Heart right ventricle (tissue), 16 donors: ENCODE data around the gene RUVBL1. TPM values are rescaled to one million over a fixed set of nuclear protein-coding genes. Genes with fewer than 3 reads are reported as not detected.
A peak's percentile ranks its signal among the peaks of the same experiment; 100 is the strongest.

ENCODE experiments used
- ATAC-seq, 8 donors: fragments of 200-7000 bp; cut with Tn5 transposase; one replicate each; pipeline ENCODE4 v1.9.1; 2020; ENCODE audit warnings: mild to moderate bottlenecking in 8 of 8, moderate library complexity in 8 of 8, moderate number of reproducible peaks in 1 of 8
- DNase-seq, 2 donors: peaks; one replicate each; pipeline ENCODE4 v3.0.0-alpha.2; 2020
- H3K27ac ChIP-seq, 10 donors: fragments of 200-600 bp; sonication (generic) in 2 of 10; one replicate each; pipeline versions ENCODE4 v1.5.0 to v1.8.0; 2020 to 2022; ENCODE audit warnings: mild to moderate bottlenecking in 3 of 10
- H3K27me3 ChIP-seq, 7 donors: fragments of 200-600 bp; one replicate each; pipeline ENCODE4 v1.8.0; 2021 to 2022; ENCODE audit warnings: mild to moderate bottlenecking in 2 of 7
- H3K36me3 ChIP-seq, 9 donors: fragments of 200-600 bp; sonication (generic) in 1 of 9; one replicate each; pipeline versions ENCODE4 v1.5.0 to v1.8.0; 2020 to 2022; ENCODE audit warnings: mild to moderate bottlenecking in 2 of 9
- H3K4me1 ChIP-seq, 9 donors: fragments of 200-600 bp; sonication (generic) in 1 of 9; one replicate each; pipeline versions ENCODE4 v1.5.0 to v1.8.0; 2020 to 2022; ENCODE audit warnings: mild to moderate bottlenecking in 4 of 9
- H3K4me3 ChIP-seq, 10 donors: fragments of 200-600 bp; sonication (generic) in 2 of 10; one replicate each; pipeline versions ENCODE4 v1.5.0 to v1.8.0; 2020 to 2022; ENCODE audit warnings: mild to moderate bottlenecking in 7 of 10, moderate library complexity in 2 of 10
- H3K9me3 ChIP-seq, 11 donors: fragments of 200-600 bp in 10 of 11; sonication (generic) in 2 of 11; one replicate each; pipeline versions ENCODE4 v1.5.0 to v1.8.0; 2013 to 2022; ENCODE audit warnings: mild to moderate bottlenecking in 2 of 11, control low read depth in 1 of 11, moderate library complexity in 1 of 11
- CTCF ChIP-seq, 9 donors: fragments of 200-600 bp; sonication (generic) in 2 of 9; IDR thresholded peaks; one replicate each; pipeline versions ENCODE4 v1.5.0 to v1.8.0; 2021 to 2022; ENCODE audit warnings: antibody characterized with exemption in 9 of 9, mild to moderate bottlenecking in 5 of 9, moderate library complexity in 1 of 9
- WGBS, 2 donors: extraction: QIAGEN DNeasy Blood & Tissue Kit; methylation state at CpG; one replicate each; pipeline ENCODE4 v1.1.7; 2013; ENCODE audit warnings: inconsistent platforms in 1 of 2; 5-methylcytosine and 5-hydroxymethylcytosine counted together
- intact Hi-C, 10 donors: fragments of 100-400 bp; cut with DNase I; formaldehyde crosslinking; loops; one replicate each; pipeline versions ENCODE4 v1.11.1 to v1.14.2; 2022
- polyA plus RNA-seq, 2 donors: library from polyadenylated mRNA; stranded (reverse); fragments of 200-250 nt; gene quantifications; one replicate each; pipeline ENCODE4 v1.2.3, GENCODE V29; 2013
- total RNA-seq, 10 donors: library from RNA; stranded (reverse); fragmentation: NEBNext Ultra II Directional in 3 of 10; extraction: Animal tissue kit (Norgen Biotek cat#: 25700) in 3 of 10; gene quantifications; one replicate each; pipeline versions ENCODE4 v1.2.1 to v1.2.4, GENCODE V29; 2021 to 2023
- donor health status: Arrhythmogenic right ventricular cardiomyopathy.
- donor health status: ischemic (EF 13 %, LVEDD 7.1; RV severe dilation, severe dysfunction).
- donor health status: healthy with polysubstance abuse.
- donor health status: DM: no; HTN: yes; CAD: no.
- donor health status: DM: no; HTN: no; CAD: no.
- donor health status: ischemic (EF 25% LVEDD 6.9; RV normal size, moderate dysfunction).
- donor health status: ischemic (EF 25% LVEDD 5.7; RV mildly dilated, moderate dysfunction).
- donor health status: healthy.
- donor health status: DM: yes; HTN: yes; CAD: no.
- donor health status: Ischemic cardiomyopathy.
- donor health status: ischemic (EF 35%, LVEDD 5.7; RV mildly dilated, moderate dysfunction).
- donor health status: nonischemic (EF 11% LVEDD 7.7; RV severe dilation, severe dysfunction).
- donor health status: DM: yes; HTN: yes; CAD: no.
- donor health status: PGD.
- donor health status: ischemic (EF 29% LVEDD 5.4; RV normal size, mild dysfunction).
- donor health status: nonischemic (EF 23%, LVEDD 6.1; RV moderate dilation, normal function).

Gene RUVBL1
- total and polyA plus RNA-seq, 12 donors = 9.4 to 38.5 (median 25.6) TPM

DNA sequence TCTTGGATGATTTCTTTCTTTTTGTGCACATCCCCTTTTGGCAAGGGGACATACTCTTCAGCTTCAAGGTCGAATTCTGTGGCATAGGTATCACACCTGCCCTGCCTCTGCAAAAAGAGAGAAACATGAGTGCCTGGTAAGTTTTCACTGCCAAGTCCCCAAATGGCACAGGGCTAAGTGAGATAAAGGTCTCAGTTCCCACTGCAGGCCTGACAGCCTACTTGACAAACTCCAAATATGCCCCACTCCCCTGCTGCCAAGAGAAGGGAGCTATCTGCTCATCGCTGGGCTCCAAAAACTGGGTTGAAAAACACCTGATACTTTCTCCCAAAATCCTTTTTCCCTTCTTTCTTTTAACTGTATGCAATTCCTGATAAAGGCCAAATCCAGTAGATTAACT lies 23.0 kb downstream of the RUVBL1 start:
- Histone ChIP-seq H3K27me3 (no peaks in the 10 kb centered on the region), H3K9me3 (no peaks in the 10 kb centered on the region), H3K36me3 (peaks cover 0 to 93% (median 19%) of the 10 kb centered on the region in 9 donors), H3K4me3 (no peak overlapping the region), H3K27ac (peak overlapping the region in 8 of 10 donors; percentile 8 to 65 (median 35)), H3K4me1 (peaks cover 0 to 16% (median 8%) of the 10 kb centered on the region in 9 donors)
- intact Hi-C loops = no loop called here
- no peak for TF ChIP-seq CTCF (IDR thresholded peaks at IDR 0.05)
- WGBS, 2 donors = 32 to 56% methylated on average over 2 of the region's 2 CpGs
- DNase-seq (no peak), ATAC-seq (peak in 6 of 8 donors; percentile 55 to 88 (median 76))

DNA sequence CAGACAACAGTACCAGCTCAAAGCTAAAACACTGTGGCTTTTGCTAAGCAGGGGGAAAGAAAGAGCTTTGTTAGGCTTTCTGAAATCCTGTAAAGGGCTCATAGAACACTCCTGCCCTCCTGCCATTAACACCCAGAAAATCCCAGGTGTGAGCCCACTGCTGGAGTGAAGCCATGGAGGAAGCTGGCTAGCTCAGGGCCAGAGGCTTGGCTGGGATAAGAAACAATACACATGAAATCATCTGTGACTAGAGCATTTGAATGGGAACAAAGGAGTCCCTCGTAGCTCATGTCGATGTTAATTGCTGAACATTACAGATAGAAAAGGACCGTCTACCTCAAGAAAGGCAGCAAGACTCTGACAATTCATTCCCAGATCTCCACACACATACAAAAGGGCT lies 23.5 kb downstream of the RUVBL1 start:
- no peak for TF ChIP-seq CTCF (IDR thresholded peaks at IDR 0.05)
- intact Hi-C loops = no loop called here
- Histone ChIP-seq H3K27me3 (no peaks in the 10 kb centered on the region), H3K4me1 (peaks cover 0 to 21% (median 8%) of the 10 kb centered on the region in 9 donors), H3K4me3 (no peak overlapping the region), H3K36me3 (peaks cover 0 to 97% (median 19%) of the 10 kb centered on the region in 9 donors), H3K27ac (peak overlapping the region in 8 of 10 donors; percentile 8 to 65 (median 35)), H3K9me3 (no peaks in the 10 kb centered on the region)
- no peak for DNase-seq
- WGBS, 2 donors = 37 to 53% methylated on average over 3 of the region's 3 CpGs
- peak in 1 of 8 donors; percentile 25 for ATAC-seq

GRCh38 chr3:128098234-128098633 lies 25.4 kb downstream of the RUVBL1 start:
- H3K27me3 ChIP-seq = no peaks in the 10 kb centered on the region
- intact Hi-C loops = loop anchor here (5.0 to 10.0 kb wide), 10 partner anchors 34 to 517 kb away; partner anchors contain the start of gene GATA2 (in 4 of the 10)
- peaks cover 0 to 95% (median 12%) of the 10 kb centered on the region in 9 donors for H3K36me3 ChIP-seq
- no peak for TF ChIP-seq CTCF (IDR thresholded peaks at IDR 0.05)
- 94 to 95% methylated on average over 6 of the region's 6 CpGs for WGBS, 2 donors
- no peak overlapping the region for H3K4me3 ChIP-seq
- no peak for ATAC-seq
- DNase-seq = no peak
- no peaks in the 10 kb centered on the region for H3K9me3 ChIP-seq
- H3K4me1 ChIP-seq = peaks cover 0 to 25% (median 8%) of the 10 kb centered on the region in 9 donors
- H3K27ac ChIP-seq = no peak overlapping the region

DNA sequence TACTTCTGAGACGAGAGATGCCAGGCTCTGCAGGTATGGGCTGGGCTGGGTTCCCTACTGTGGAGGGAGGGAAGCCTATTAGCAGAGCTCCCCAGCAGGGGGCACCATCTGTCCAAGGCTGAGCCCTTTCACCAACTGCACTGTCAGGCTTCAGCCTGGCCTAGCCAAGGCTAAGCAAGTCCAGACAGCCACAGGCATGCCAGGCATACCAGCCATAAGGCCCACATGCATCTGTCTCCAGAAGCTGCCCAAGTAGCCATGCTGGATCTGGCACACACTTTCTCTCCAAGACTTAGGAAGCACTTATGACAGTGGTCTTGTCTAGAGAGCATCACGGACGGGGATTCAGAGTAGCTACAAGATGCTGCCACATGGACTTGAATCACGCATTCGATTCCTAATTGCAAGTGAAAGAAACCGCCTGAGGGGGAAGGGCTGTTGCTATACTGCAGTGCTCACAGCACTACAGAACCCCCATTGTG lies 28.3 kb downstream of the RUVBL1 start:
- intact Hi-C loops = loop anchor here (1.0 to 10.0 kb wide), 12 partner anchors 37 to 520 kb away; partner anchors contain the start of gene GATA2 (in 4 of the 10)
- H3K9me3 ChIP-seq = no peaks in the 10 kb centered on the region
- ATAC-seq (peak; percentile 91 to 98 (median 96)), DNase-seq (peak; percentile 80 to 82)
- H3K4me3 ChIP-seq = no peak overlapping the region
- H3K36me3 ChIP-seq = peaks cover 0 to 87% (median 8%) of the 10 kb centered on the region in 9 donors
- peak overlapping the region in 2 of 10 donors; percentile 9 to 45 for H3K27ac ChIP-seq
- WGBS, 2 donors = 54 to 75% methylated on average over 6 of the region's 6 CpGs
- peak; percentile 61 to 89 (median 82) for TF ChIP-seq CTCF (IDR thresholded peaks at IDR 0.05)
- peaks cover 0 to 18% (median 5%) of the 10 kb centered on the region in 9 donors for H3K4me1 ChIP-seq
- H3K27me3 ChIP-seq = no peaks in the 10 kb centered on the region
